GM21737 (cell line): ENCODE measurements around the gene MEP1A.
"Not testable (repeated sequence)": the region's sequence is repeated elsewhere in the genome, so short reads cannot be mapped to it uniquely, and the experiment has no call there.

ENCODE experiments used
- ATAC-seq: cut with Tn5 transposase; IDR thresholded peaks from one replicate; pipeline ENCODE4 v1.9.1; 2021; ENCODE audit warnings: mild to moderate bottlenecking, moderate library complexity; ENCODE audit not compliant: unreplicated experiment

The MEP1A gene

GRCh38 chr6:46793138-46793537 lies at the start of gene MEP1A:
Gene MEP1A (plus strand): TSS chr6:46793389. CDS start chr6:46793399, 10 bp downstream.
- ATAC-seq: no peak

- no peak for ATAC-seq
Observed at GRCh38 chr6:46743425-46744158, 49.6 kb upstream of the MEP1A start.

- ATAC-seq: not testable (repeated sequence)
Observed at GRCh38 chr6:46744159-46744725, 48.9 kb upstream of the MEP1A start.

- ATAC-seq: no peak
Observed at GRCh38 chr6:46745973-46746372, 47.2 kb upstream of the MEP1A start.

GRCh38 chr6:46746696-46747095 lies 46.5 kb upstream of the MEP1A start, which contains the start of gene ANKRD66:
Gene ANKRD66 (plus strand): TSS chr6:46746933. CDS start chr6:46751949, 5,016 bp downstream.
- no peak for ATAC-seq

- no peak for ATAC-seq
Observed at GRCh38 chr6:46748940-46749503, 44.2 kb upstream of the MEP1A start.

GRCh38 chr6:46749731-46750130 lies 43.5 kb upstream of the MEP1A start:
- no peak for ATAC-seq

- ATAC-seq: no peak
Observed at GRCh38 chr6:46751658-46752057, 41.5 kb upstream of the MEP1A start.

GRCh38 chr6:46755865-46756264 lies 37.3 kb upstream of the MEP1A start:
- no peak for ATAC-seq

GRCh38 chr6:46756469-46757213 lies 36.5 kb upstream of the MEP1A start:
- no peak for ATAC-seq

GRCh38 chr6:46757214-46757596 lies 36.0 kb upstream of the MEP1A start:
- no peak for ATAC-seq

GRCh38 chr6:46758960-46759753 lies 34.0 kb upstream of the MEP1A start:
- ATAC-seq: no peak

GRCh38 chr6:46760925-46761324 lies 32.3 kb upstream of the MEP1A start:
- no peak for ATAC-seq

GRCh38 chr6:46763466-46763865 lies 29.7 kb upstream of the MEP1A start:
- no peak for ATAC-seq

GRCh38 chr6:46764280-46764679 lies 28.9 kb upstream of the MEP1A start:
- not testable (repeated sequence) for ATAC-seq

- no peak for ATAC-seq
Observed at GRCh38 chr6:46764961-46765360, 28.2 kb upstream of the MEP1A start.

- ATAC-seq: no peak
Observed at GRCh38 chr6:46772016-46772415, 21.2 kb upstream of the MEP1A start.

- no peak for ATAC-seq
Observed at GRCh38 chr6:46772762-46773161, 20.4 kb upstream of the MEP1A start.

GRCh38 chr6:46773201-46773855 lies 19.9 kb upstream of the MEP1A start:
- no peak for ATAC-seq

GRCh38 chr6:46774736-46775135 lies 18.5 kb upstream of the MEP1A start:
- not testable (repeated sequence) for ATAC-seq
